OCI-LY3 (cell line): ENCODE measurements around the gene PITPNC1.

Source experiments
- EZH2phosphoT487 ChIP-seq: fragments of 200-600 bp; shearing (Covaris generic); IDR thresholded peaks from 2 replicates; pipeline ENCODE4 v1.6.1; 2018; ENCODE audit warnings: antibody characterized with exemption, mixed run types, low read depth
- TF ChIP-seq, protein P1 (sequence below): fragments of 200-600, 300-600 bp; sonication (generic); IDR thresholded peaks from 2 replicates; pipeline ENCODE4 v1.5.1; 2014; ENCODE audit warnings: antibody characterized with exemption, low read length, low read depth

DNA sequence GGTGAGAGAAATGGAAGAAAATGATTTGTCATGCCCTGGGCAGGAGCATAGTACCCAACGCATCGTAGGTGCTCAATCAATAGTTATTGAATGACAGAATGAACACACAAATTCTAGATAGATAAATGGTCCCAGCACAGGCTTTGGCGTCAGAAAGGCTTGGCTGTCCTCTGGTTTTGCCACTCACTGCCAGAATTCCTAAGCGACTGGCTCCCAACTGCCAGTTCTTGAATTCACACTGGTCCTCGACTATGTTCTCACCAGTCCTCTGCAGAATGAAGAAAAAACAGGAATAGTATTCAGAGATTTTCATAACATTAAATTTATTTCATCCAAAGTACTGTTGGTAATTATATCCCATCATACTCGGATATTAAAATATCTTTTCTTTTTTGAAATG, 177.6 kb downstream of the PITPNC1 start:
- TF ChIP-seq, protein P1, sequence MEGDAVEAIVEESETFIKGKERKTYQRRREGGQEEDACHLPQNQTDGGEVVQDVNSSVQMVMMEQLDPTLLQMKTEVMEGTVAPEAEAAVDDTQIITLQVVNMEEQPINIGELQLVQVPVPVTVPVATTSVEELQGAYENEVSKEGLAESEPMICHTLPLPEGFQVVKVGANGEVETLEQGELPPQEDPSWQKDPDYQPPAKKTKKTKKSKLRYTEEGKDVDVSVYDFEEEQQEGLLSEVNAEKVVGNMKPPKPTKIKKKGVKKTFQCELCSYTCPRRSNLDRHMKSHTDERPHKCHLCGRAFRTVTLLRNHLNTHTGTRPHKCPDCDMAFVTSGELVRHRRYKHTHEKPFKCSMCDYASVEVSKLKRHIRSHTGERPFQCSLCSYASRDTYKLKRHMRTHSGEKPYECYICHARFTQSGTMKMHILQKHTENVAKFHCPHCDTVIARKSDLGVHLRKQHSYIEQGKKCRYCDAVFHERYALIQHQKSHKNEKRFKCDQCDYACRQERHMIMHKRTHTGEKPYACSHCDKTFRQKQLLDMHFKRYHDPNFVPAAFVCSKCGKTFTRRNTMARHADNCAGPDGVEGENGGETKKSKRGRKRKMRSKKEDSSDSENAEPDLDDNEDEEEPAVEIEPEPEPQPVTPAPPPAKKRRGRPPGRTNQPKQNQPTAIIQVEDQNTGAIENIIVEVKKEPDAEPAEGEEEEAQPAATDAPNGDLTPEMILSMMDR, result no peak
- TF ChIP-seq EZH2phosphoT487, result no peak
